NCI-H1105 treated with DMSO at 0.1 percent for 48 hours (cell line): ENCODE data around the gene POLRMT.
"Not testable (repeated sequence)": the region's sequence is repeated elsewhere in the genome, so short reads cannot be mapped to it uniquely, and the experiment has no call there.

Experiments used
- DNase-seq: peaks from one replicate; lab custom pipeline; 2025; lab: John Stamatoyannopoulos, UW

Gene POLRMT

DNA sequence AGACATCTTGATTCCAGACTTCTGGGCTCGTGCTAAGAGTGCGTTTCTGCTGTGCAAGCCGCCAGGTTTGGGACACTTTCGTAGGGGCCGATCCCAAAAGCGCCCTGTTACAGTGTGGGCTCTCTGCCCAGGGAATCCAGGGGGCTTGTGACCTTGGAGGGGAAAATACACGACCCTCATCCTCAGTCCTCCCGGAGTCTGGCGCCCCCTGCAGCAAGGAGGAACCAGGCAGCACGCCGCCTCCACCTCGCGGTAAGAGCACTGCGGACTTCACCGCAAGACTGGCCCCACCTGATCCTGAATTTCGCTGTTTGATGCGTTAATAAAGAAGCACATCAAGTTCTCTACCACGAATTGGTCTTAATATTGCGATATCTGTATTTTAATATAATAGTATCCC, 5.2 kb downstream of the POLRMT start:
- DNase-seq = no peak

DNA sequence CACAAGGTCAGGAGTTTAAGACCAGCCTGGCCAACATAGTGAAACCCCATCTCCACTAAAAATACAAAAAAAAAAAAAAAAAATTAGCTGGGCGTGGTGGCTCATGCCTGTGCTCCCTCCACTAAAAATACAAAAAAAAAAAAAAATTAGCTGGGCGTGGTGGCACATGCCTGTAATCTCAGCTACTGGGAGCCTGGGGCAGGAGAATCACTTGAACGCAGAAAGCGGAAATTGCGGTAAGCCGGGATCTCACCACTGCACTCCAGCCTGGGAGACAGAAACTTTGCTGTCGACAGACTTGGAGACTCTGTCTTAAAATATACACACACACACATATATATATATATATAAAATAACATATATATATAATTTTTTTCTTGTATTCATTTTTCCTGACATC, 6.8 kb downstream of the POLRMT start:
- DNase-seq = not testable (repeated sequence)

DNA sequence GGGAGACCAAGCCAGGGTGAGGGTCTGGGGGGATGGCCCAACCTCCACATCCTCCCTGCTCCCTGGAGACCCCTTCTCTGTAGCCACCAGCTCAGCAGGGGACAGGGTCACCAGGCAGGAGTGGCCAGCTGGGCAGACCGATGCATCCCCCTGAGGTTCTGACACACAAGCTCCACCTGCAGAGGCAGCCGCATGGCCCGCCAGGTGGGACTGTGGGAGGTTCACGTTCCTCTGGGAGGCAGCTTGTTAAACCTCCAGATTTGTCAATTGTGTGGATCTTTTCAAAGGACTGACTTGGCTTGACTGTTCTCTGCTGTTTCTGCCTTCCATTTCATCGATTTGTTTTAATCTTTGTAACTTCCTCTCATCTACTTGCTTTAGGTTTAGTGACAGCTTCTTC, 8.1 kb downstream of the POLRMT start:
- DNase-seq = no peak

DNA sequence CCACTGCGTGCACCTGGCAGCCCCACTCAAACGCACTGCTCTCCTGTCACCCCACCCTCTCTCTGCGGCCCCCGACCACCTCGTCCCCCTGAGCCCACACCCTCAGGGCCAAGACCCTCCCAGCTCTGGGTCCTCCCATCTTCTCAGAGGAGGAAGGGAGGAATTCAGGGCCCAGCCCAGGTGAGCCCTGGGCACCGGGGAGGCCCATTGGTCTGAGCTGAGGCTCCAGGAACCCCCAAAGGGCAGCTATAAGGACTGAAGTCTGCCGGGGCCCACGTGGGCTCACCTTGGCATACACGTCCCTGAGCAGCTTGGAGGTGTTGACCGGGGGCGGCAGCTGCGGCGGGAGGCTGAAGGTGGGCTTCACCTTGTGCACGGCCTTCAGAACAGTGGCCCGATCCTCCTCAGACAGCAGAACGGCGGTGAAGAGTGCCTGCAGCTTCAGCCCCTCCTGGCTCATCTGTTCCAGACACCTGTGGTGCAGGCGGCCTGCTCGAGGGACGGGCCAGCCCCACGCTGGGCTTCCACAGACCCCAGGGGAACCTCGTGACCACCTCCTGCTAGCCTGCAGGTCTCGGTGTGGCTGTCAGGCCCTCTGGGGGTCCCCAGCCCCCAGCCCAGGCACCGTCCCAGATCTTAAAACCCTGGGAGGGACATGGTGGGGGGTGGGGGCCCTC, 8.8 kb downstream of the POLRMT start:
- no peak for DNase-seq

DNA sequence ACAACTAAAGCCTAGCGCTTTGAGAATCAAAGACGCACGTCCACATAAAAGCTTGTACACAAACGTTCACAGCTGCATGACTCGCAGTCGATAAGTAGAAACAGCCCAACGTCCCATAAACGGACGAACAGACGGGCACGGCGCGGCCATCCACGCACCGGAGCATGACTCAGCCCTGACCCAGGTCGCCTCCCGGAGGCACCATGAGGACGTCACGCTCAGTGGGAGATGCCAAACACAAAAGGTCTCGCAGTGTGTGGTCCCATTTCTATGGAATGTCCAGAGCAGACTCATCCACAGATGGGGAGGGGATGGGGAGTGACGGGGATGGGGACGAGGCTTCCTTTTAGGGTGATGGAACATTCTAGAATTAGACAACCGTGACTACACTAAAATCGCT, 9.4 kb downstream of the POLRMT start:
- no peak for DNase-seq

DNA sequence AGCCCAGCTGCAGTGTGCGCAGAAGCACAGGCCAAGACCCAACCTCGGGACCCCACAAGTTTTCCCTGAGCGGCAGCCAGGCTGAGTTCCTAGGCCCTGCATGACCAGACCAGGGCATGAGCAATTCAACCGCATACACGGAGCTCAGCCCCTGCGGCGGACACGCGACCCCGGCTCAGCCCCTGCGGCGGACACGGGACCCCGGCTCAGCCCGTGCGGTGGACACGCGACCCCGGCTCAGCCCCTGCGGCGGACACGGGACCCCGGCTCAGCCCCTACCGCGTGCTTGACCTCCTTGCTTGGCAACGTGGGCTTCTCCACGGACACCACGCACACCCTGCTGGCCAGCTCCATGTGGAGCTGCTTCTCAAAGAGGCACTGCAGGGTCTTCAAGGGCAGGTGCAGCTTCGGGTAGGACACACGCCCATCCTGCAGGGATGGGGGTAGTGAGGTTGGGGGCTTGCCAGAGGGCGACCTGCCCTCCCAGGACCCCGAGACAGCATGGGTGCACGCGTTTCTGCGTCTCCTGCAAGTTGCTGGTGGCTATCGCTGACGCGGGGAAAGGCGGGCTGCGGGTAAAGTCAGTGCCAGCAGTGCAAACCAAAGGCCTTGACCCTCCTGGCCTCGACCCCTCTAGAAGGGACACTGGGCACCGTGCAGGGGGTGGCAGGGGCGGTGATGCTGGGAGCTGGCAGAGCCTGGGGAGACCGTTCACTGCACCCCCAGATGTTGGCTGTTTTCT, 10.0 kb downstream of the POLRMT start:
- no peak for DNase-seq

DNA sequence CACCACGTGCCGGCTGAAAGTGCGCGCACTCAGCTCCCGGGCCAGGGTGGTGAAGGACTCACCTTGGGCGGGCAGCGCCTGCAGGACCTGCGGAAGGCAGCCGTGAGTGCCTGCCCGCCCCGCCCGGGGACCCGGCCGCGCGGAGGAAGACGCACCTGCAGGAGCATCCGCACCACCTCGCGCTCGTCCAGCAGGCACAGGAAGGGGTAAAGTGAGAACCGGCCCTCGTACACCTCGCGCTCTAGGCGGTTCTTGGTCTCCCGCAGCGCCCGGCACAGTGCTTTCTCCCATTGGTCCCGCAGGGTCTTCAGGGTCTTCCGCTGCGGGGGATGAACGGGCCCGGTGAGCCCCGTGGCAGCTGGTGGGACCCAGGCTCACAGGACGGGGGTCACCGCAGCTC, 10.7 kb downstream of the POLRMT start:
- no peak for DNase-seq

DNA sequence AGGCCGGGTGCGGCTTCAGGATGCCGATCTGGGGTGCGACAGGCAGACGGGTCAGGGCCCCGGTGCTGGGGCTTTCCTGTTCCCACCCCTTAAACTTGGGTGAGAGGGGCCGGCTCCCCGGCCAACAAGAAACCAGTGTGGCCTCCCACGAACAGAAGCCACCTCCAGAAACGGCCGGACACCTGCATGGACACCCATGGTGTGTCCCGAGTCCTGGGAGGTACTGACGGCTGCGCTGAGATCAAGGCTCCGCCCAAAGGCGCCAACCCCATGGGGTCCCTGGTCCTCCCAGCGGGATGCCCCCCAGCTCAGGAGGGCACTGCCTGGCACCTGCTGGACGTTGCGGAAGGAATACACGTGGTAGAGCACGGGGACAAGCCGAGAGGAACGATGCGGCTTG, 11.5 kb downstream of the POLRMT start:
- no peak for DNase-seq

DNA sequence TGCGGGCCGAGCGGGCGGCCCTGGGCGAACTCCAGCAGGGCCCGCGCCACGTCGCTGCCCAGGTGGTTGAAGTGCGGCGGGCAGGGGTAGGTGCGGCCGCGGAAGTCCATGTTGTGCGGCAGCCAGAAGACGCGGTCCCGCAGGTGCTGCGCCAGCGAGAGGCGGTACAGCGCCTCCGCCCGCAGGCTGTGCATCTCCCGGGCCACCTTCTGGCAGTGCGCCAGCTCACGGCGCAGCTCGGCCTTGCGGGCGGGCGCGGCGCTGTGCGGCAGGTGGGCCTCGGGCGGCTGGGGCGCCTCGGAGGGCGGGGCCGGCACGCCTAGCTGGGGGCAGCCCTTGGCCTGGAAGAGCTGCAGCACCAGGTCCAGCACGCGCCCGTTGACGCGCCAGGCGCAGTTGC, 12.1 kb downstream of the POLRMT start:
- DNase-seq = not testable (repeated sequence)

DNA sequence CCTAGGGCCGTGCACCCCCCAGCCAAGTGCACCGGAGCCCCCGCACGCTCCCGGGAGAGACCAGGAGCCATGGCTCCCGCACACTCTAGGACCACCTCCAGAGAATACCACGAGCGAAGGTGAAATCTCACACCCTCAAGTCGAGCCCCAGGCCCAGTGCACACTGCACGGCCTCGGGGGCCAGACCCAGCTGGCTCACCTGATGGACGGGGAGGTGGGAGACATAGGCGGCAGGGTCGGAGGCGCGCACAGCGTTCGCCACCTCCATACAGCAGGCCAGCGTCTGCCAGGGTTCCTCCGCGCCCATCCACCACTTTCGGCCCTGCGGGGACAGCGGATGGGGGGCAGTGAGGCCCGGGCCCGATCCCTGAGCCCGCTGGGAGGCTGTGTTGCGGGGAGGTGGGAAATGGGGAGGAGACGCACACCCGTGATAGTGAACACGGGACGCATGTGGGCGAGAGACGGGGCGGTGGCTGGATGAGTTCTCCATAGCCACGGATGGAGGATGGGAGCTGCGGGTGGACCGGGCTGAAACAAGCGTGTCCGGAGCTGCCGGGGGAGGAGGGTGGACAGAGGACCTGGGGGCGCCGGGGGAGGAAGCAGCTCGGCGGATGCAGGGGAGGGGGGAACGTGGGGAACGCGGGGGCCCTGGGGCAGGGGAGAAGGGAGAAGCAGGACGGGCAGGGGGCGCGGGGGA, 13.0 kb downstream of the POLRMT start:
- no peak for DNase-seq

DNA sequence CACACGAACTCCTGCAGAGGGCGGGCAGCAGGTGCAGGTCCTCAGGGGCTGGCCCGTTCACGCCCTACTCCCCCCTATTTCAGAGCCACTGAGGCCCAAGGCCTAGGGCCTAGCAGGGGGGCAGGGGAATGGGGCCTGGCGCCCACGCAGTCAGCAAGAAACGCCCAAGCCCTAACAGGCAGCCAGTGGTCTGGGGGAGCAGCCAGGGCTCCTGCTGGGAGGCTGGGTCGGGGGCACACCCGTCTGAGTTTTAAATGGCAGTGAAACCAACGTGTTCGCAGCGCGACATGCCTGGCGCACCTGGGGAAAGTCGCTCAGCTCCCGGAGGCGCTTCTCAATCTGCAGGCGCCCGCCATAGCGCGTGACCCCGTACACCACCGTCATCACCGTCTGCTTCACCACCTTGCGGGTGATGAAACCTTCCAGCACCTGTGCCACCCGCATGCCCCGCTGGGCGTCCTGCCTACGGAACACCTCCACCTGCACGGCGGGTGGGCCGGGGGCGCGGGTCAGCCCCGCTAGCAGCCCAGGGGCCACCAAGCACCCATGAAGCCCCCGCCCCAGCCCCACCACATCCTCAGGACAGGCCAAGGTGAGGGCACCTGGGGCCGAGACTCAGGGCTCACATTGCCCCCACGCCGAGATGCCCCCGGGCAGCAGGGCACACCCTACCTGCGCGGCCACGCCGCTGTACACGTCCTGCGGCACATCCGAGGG, 13.9 kb downstream of the POLRMT start:
- no peak for DNase-seq

DNA sequence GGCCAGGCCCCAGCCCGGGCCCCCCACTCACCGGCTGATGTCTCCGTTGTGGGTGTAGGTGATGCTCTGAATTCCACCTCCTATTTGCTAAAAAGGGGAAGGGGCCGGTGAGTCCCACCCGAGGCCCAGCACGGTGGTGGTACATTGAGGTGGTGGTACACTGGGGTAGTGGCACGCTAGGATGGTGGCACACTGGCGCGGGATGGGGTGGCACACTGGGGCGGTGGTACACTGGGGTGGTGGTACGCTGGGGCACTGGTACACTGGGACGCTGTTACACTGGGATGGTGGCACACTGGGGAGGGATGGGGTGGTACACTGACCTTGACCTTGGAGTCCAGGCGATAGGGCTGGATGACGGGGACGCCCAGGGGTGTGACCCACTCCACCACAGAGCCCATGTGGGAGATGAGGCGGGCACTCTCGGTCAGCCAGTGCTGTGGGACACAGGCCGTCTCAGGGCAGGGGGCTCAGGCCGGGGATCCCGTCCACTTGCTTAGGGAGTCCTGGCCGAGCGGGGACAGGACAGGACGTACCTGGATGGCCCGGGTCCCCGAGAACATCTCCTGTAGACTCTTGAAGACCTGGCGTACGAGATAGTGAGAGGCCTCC, 14.6 kb downstream of the POLRMT start:
- DNase-seq = no peak

DNA sequence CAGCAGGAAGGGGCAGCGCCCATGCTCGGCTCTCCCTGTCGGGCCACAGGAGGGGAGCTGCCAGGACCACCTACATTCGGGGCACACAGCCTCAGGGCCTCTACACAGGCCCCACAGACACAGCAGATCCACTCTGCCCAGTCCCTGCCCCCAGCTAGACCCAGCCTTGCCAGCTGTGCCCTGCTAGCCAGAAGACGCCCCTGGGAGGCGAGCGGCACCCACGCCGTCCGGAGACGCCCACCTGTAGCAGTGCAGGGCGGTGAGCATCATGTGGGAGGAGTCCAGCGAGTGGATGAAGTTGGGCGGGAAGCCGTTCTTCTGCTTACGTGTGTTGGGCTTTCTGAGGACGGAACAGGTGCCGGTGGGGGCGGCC, 15.1 kb downstream of the POLRMT start:
- DNase-seq = no peak

DNA sequence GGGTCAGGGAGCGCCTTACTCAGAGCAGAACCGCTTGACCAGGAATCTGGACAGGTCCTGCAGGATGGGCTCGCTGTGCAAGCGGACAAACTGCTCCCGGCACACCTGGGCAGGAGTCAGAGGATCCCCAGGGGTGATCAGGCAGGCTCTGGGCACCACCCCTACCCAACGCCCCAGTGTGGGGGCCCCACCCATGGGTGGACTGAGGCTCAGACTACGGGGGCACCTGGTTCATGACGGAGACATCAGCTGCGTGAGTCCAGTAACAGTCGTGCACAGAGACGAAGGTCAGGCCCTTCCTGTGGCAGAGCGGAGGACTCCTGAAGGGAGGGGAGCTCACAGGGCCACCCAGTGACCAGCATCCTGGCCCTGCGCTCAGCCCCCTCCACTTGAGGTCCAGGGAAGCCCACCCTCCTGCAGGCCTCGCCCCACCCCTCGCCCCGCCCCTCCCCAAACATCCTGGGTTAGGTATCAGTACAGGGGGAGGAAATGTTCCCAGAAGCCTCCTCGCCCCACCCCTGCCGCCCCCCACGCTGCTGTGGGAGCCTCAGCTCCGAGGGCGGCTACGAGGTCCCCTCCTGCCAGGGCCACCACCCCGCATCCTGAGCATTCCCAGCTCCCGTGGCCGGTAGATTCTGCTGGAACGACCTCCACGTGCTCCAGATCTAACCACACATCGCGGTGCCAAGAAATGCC, 15.6 kb downstream of the POLRMT start:
- no peak for DNase-seq

DNA sequence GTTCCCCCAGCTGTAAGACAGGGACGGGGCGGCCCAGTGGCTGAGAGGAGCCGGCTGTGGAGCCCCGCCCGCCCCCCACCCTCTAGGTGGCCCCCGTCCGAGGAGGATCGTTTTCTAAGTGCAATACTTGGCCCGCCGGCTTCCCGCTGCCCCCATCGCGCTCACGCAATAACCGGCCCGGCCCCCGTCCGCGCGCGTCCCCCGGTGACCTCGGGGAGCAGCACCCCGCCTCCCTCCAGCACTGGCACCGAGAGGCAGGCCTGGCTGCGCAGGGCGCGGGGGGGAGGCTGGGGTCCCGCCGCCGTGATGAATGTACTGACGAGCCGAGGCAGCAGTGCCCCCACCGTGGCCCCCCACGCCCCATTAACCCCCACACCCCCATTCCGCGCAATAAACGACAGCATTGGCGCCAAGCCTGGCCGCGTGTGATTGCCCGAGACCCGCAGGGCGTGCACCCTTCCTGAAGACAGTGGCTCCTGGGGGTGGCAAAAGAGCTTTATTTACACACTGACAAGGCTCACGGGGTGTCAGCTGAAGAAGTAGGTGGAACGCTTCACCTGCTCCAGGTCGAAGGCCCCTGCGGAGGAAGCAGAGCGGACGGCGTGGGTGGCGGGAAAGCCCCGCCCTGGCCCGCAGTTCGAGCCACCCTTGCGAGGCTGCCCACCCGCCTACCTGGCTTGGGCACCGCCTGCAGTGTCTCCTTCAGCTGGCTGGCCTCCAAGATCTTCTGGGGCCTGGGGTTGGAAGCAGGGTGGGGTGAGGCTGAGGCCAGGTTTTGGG, 16.4 kb downstream of the POLRMT start:
- no peak for DNase-seq

DNA sequence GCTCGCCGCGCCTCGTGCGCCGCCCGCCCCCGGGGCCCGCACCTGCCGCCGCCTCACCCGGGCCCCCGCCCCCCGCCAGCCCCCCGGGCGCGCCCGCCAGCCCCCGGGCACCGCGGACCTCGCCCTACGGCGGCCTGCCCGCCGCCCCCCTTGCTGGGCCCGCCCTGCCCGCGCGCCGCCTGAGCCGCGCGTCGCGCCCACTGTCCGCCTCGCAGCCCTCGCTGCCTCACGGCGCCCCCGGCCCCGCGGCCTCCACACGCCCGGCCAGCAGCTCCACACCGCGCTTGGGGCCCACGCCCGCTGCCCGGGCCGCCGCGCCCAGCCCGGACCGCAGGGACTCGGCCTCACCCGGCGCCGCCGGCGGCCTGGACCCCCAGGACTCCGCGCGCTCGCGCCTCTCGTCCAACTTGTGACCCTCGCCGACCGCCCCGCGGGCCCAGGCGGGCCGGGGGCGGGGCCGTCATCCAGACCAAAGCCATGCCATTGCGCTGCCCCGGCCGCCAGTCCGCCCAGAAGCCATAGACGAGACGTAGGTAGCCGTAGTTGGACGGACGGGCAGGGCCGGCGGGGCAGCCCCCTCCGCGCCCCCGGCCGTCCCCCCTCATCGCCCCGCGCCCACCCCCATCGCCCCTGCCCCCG, 17.2 kb downstream of the POLRMT start:
- DNase-seq = no peak

DNA sequence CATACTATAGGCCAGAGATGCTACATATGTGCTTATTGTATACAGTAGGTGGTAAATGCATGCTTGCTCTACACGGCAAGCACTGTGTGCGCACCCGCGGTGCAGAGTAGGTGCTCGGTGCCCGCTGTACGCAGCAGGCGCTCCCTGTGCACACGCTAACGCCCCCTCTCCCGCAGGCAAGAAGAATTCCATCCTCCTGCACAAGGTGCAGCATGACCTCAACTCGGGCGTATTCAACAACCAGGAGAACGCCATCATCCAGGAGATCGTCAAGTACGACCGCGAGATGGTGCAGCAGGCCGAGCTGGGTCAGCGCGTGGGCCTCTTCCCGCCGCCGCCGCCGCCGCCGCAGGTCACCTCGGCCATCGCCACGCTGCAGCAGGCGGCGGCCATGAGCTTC, 17.7 kb downstream of the POLRMT start:
- DNase-seq = no peak

DNA sequence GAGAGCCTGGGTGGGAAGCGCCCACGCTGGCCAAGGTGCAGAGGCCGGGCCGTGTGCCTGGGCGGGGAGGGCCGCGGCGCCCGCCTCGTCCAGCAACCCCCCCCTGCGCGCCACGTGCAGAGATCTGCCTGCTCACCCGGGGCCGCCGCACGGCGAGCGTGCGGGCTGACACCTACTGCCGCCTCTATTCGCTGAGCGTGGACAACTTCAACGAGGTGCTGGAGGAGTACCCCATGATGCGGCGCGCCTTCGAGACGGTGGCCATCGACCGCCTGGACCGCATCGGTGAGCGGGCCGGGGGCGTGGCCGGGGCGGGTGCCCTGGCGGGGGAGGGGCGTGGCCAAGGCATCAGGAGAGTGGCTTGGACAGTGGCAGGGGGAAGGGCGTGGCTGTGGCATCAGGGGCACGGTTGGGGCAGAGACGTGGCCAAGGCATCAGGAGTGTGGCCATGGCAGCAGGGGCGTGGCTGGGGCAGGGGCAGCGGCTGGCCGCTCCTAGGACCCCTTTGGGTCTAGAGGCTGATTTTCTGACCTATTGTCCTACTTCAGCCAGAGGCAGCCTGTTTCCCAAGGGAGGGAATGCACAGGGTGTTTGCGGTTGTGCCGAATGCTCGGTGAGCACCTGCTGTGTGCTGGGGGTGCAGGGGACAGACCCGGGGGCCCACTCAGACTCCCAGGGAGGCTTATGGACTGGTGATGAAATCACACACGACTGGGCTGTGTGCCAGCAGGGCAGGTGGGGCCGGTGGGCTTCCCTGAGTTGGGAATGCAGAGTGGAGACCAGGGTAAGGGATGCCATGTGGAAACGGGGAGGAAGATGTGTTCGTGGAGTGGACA, 19.4 kb downstream of the POLRMT start:
- no peak for DNase-seq

DNA sequence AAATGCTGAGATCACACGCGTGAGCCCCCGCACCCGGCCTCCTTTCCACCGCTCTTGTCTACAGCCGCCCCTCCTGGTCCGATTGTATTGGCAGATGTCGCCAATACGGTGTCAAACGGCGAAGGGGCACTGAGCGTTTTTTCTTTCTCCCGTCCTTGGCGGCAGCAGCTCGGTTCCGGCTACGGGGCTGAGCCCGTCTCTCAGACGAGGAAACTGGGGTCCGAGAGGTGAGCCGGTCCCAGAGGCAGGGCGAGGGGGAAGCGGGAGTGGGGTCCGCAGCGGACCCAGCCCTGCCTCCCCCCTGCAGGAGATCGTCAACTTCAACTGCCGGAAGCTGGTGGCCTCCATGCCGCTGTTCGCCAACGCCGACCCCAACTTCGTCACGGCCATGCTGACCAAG, 20.4 kb downstream of the POLRMT start:
- DNase-seq = no peak
